ENCODE measurements around the gene TLR4. TPM values are rescaled to one million over a fixed set of nuclear protein-coding genes. Genes with fewer than 3 reads are reported as not detected.

TLR4 gene
- total RNA-seq, 1 donor from 2014 or later, result 1.7 TPM

DNA sequence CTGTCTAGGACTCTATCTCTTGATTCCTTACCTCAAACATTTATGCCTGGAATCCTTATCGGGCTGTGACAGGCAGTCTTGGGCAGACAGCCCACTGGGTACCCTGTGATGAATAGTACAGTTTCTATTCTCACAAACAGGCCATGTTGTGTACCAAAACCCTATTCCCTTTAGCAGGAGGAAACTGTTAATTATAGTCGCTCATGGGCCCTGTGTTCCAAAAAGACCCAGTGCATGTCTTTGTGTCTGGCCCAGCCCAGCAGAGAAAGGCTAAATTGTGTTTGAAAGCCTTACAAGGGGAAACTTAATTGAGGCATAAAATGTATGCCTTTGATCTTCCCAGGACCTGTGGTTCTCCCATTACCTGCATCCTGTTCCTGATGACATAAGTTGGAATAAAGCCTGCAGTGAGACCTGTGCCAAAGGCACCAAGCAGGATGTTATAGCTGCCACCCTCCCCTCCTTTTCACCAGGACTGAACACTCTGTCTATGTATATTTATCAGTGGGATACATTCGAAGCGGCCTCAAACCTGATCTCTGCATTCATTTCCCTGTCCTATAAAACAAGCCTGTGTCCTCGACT is 43.3 kb downstream of the TLR4 start:
- TF ChIP-seq, protein P1, sequence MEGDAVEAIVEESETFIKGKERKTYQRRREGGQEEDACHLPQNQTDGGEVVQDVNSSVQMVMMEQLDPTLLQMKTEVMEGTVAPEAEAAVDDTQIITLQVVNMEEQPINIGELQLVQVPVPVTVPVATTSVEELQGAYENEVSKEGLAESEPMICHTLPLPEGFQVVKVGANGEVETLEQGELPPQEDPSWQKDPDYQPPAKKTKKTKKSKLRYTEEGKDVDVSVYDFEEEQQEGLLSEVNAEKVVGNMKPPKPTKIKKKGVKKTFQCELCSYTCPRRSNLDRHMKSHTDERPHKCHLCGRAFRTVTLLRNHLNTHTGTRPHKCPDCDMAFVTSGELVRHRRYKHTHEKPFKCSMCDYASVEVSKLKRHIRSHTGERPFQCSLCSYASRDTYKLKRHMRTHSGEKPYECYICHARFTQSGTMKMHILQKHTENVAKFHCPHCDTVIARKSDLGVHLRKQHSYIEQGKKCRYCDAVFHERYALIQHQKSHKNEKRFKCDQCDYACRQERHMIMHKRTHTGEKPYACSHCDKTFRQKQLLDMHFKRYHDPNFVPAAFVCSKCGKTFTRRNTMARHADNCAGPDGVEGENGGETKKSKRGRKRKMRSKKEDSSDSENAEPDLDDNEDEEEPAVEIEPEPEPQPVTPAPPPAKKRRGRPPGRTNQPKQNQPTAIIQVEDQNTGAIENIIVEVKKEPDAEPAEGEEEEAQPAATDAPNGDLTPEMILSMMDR (conservative IDR thresholded peaks at IDR 0.05; ENCODE audit: low read depth, low read length), result no peak
- DNase-seq (ENCODE audit: low read depth), result no peak
- no peak overlapping the region for H3K4me3 ChIP-seq (ENCODE audit: low read depth, low read length)

DNA sequence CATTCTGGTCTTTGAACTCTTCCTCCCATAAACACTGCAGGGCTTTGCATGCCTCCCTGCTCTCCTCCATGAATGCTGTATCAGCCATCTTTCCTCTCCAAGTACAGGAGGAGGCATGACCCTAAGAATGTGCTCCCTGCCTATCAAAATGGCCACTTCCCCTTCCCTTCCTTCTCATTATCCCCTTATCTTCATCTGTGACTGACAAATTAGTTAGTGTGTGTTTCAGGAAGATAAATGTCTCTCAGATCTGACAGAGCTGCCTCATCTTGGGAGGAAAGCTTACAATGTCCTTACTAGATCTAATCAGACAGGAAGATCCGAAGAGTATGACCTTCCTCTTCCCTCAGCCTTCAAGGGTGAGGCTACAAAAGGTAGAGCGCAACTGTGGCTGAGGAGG is 46.2 kb downstream of the TLR4 start:
- no peak for DNase-seq (ENCODE audit: low read depth)
- TF ChIP-seq, protein P1 (conservative IDR thresholded peaks at IDR 0.05; ENCODE audit: low read depth, low read length), result no peak
- no peak overlapping the region for H3K4me3 ChIP-seq (ENCODE audit: low read depth, low read length)

- TF ChIP-seq, protein P1 (conservative IDR thresholded peaks at IDR 0.05; ENCODE audit: low read depth, low read length), result no peak
- H3K4me3 ChIP-seq (ENCODE audit: low read depth, low read length), result no peak overlapping the region
- DNase-seq (ENCODE audit: low read depth), result peak; percentile 48
Measured at GRCh38 chr9:117752894-117753293, 48.7 kb downstream of the TLR4 start.

DNA sequence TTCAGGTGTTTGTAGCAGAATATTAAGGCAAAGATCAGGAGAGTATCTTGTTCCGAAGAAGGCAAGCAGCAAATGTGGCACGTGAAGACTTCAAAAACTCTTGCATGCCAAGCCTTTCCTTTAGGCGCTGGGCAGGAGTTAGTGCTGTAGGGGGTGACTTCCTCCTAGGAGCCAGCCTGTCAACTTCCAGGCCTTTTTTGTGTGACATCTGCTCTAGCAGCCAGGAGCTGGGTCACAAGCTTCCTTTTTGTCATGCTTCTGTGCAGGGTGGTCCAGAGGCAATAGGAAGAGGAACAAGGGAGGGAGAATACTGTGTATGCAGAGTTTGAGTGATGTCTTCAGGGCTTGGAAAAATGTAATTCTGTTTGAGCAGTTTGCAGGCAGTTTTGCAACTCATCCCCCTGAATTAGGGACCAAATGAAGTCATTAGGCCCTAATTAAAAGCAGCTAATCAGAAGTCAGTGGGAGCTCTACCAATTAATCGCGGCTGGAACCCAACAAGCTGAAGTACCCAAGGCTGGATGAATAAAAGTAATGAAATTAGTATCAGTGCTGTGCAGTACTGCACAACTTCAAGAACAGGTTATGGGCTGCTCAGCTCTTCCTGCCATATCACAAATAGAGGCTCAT is 53.5 kb downstream of the TLR4 start:
- no peak for DNase-seq (ENCODE audit: low read depth)
- TF ChIP-seq, protein P1 (conservative IDR thresholded peaks at IDR 0.05; ENCODE audit: low read depth, low read length), result no peak
- no peak overlapping the region for H3K4me3 ChIP-seq (ENCODE audit: low read depth, low read length)

DNA sequence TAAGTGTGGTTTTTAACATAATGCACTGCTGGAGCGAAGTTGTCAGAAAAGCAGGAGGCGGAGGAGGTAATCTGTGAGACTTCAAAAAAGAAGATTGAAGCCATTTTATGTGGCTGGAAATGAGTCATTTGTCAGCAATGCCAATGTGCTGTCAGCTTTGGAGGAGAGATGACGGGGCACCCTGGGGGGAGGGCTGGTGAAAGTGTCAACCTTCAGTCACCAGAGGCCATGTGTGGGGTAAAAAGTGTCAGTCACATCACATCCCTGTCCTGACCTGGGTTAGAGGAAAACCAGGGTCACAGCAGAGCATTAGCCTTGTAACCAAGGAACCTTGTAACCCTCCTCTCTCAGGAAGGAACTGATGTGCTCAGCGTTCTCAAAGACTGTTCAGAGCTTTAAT is 59.1 kb downstream of the TLR4 start:
- TF ChIP-seq, protein P1 (conservative IDR thresholded peaks at IDR 0.05; ENCODE audit: low read depth, low read length), result no peak
- H3K4me3 ChIP-seq (ENCODE audit: low read depth, low read length), result no peak overlapping the region
- DNase-seq (ENCODE audit: low read depth), result peak; percentile 10

GRCh38 chr9:117768750-117769395 is 64.7 kb downstream of the TLR4 start:
- TF ChIP-seq, protein P1 (conservative IDR thresholded peaks at IDR 0.05; ENCODE audit: low read depth, low read length), result no peak
- no peak overlapping the region for H3K4me3 ChIP-seq (ENCODE audit: low read depth, low read length)
- no peak for DNase-seq (ENCODE audit: low read depth)
